Measurements from ENCODE around the gene MEIS2.

DNA sequence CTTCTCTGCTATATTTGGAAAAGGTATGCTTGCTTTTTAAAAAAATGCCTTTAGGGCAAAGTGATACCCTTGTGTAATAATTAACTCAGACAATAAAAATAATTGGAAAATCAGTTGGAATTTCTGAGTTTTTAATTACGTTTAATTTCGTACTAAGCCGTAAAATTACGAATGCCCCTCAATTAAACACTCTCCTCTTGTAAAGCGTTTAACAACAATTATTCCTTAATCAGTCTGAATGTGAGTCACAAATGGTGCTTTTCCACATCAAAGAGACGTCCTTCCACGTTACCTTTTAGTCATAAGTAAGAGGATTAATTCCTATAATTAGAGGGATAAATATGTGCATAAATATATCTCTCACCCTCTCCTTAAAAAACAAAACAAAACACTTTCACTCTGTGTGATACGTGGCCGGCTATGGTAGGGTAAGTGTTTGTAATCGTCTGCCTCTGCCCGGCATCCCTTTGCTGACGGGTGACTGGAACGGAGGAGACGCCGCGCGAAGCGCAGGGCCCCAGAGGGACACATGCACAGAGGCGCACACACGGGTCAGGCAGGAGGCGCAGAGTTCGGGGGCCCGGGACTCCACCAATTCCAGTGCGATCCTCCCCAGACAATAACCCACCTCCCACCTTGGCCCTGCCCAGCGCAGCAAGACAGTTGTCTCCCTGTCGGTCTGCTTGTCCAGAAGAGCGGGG lies 9.7 kb upstream of the MEIS2 start:
- TF ChIP-seq, protein P1, sequence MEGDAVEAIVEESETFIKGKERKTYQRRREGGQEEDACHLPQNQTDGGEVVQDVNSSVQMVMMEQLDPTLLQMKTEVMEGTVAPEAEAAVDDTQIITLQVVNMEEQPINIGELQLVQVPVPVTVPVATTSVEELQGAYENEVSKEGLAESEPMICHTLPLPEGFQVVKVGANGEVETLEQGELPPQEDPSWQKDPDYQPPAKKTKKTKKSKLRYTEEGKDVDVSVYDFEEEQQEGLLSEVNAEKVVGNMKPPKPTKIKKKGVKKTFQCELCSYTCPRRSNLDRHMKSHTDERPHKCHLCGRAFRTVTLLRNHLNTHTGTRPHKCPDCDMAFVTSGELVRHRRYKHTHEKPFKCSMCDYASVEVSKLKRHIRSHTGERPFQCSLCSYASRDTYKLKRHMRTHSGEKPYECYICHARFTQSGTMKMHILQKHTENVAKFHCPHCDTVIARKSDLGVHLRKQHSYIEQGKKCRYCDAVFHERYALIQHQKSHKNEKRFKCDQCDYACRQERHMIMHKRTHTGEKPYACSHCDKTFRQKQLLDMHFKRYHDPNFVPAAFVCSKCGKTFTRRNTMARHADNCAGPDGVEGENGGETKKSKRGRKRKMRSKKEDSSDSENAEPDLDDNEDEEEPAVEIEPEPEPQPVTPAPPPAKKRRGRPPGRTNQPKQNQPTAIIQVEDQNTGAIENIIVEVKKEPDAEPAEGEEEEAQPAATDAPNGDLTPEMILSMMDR (IDR thresholded peaks at IDR 0.05; ENCODE audit: low read depth, low read length) = no peak
- no peak for TF ChIP-seq EZH2phosphoT487 (IDR thresholded peaks at IDR 0.05; ENCODE audit: low read depth)

Data from OCI-LY3 (cell line).